NCI-H1092 treated with DMSO at 0.1 percent for 48 hours (cell line): ENCODE data around the gene XIRP2.

Experiments
- DNase-seq: peaks from one replicate; lab custom pipeline; 2025; lab: John Stamatoyannopoulos, UW

The XIRP2 gene

GRCh38 chr2:166888180-166888579, at the start of gene XIRP2:
XIRP2 (plus strand) TSS chr2:166888480; CDS start chr2:166903483, 15,003 bp downstream.
- no peak for DNase-seq

- DNase-seq, result no peak
Measured at GRCh38 chr2:166841152-166841551, 47.1 kb upstream of the XIRP2 start.

GRCh38 chr2:166841679-166842078, 46.6 kb upstream of the XIRP2 start:
- no peak for DNase-seq

- DNase-seq, result no peak
Measured at GRCh38 chr2:166844111-166844510, 44.2 kb upstream of the XIRP2 start.

GRCh38 chr2:166862468-166863132, 25.7 kb upstream of the XIRP2 start:
- DNase-seq, result no peak

GRCh38 chr2:166867874-166868514, 20.3 kb upstream of the XIRP2 start:
- DNase-seq, result no peak

- DNase-seq, result no peak
Measured at GRCh38 chr2:166870346-166870745, 17.9 kb upstream of the XIRP2 start.

- no peak for DNase-seq
Measured at GRCh38 chr2:166881177-166881576, 7.1 kb upstream of the XIRP2 start.

- no peak for DNase-seq
Measured at GRCh38 chr2:166882851-166883250, 5.4 kb upstream of the XIRP2 start.

- DNase-seq, result no peak
Measured at GRCh38 chr2:166891727-166892126, 3.4 kb downstream of the XIRP2 start.

- no peak for DNase-seq
Measured at GRCh38 chr2:166892397-166892796, 4.1 kb downstream of the XIRP2 start.

- DNase-seq, result no peak
Measured at GRCh38 chr2:166895243-166895642, 7.0 kb downstream of the XIRP2 start.

- DNase-seq, result no peak
Measured at GRCh38 chr2:166897666-166898065, 9.4 kb downstream of the XIRP2 start.

GRCh38 chr2:166899676-166900075, 11.4 kb downstream of the XIRP2 start:
- no peak for DNase-seq

GRCh38 chr2:166900700-166901099, 12.4 kb downstream of the XIRP2 start:
- no peak for DNase-seq

GRCh38 chr2:166901336-166901735, 13.1 kb downstream of the XIRP2 start:
- DNase-seq, result no peak

- no peak for DNase-seq
Measured at GRCh38 chr2:166916987-166917386, 28.7 kb downstream of the XIRP2 start.

GRCh38 chr2:166917415-166917814, 29.1 kb downstream of the XIRP2 start:
- DNase-seq, result no peak

- no peak for DNase-seq
Measured at GRCh38 chr2:166921261-166921896, 33.1 kb downstream of the XIRP2 start.

GRCh38 chr2:166924967-166925366, 36.7 kb downstream of the XIRP2 start:
- DNase-seq, result no peak

GRCh38 chr2:166926657-166927056, 38.4 kb downstream of the XIRP2 start:
- DNase-seq, result no peak

GRCh38 chr2:166932032-166932431, 43.8 kb downstream of the XIRP2 start:
- no peak for DNase-seq

- no peak for DNase-seq
Measured at GRCh38 chr2:166934817-166935216, 46.5 kb downstream of the XIRP2 start.
